Brain pericyte (primary cell): ENCODE data around the gene MROH8.
A peak's percentile ranks its signal among the peaks of the same experiment; 100 is the strongest.

ENCODE experiments used
- DNase-seq: peaks from one replicate; pipeline ENCODE4 v3.0.0-alpha.2; 2012; ENCODE audit warnings: low read depth, low spot score

The MROH8 gene

GRCh38 chr20:37200376-37200775, 21.0 kb upstream of the MROH8 start:
- DNase-seq: no peak

DNA sequence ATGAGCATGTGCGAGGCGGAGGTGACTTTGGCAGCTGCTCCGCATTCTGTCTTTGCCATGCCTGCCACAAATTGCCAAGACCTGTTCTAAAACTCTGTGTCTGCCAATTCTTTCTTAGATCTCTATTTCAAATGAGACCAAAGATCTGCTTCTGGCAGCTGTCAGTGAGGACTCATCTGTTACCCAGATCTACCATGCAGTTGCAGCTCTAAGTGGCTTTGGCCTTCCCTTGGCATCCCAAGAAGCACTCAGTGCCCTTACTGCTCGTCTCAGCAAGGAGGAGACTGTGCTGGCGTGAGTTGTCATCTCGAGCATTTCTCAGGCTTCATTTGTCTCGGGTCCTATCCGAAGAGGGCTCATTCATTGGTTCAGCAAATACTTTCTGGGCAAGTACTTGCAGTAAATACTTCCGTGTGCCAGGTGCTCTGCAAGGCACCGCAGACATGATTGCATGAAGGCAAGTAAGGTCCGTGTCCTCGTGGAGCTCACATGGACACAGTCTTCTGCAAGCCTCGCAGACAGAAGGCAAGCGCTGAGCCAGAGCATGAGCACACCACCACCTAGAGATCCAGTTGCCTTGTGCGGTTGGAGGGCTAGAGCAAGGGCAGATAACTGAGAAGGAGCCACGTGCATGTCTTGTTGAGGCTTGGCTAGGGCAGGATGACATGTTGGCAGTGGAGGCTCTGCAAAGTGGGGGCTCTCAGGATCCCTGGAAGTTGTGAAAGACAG, 19.7 kb upstream of the MROH8 start:
- DNase-seq: no peak

GRCh38 chr20:37194621-37195417, 15.5 kb upstream of the MROH8 start:
- DNase-seq: no peak

DNA sequence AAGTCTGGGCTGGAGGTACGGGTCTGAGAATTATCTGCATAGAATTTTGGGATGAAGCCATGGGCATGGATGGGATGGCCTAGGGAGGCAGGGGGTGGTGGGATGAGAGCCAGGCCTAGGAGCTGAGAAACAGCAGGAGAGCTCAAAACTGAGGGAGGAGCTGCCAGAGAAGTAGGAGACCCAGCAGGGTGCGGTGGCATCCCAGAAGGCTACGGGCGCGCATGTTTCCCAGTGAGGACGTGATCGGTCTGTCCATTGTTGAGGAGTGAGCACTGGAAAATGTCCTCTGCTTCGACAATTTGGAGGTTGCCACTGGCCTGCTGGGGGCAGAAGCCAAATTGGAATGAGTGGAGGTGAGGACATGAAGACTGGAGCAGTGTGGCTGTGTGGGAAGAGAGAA, 14.5 kb upstream of the MROH8 start:
- DNase-seq: no peak

GRCh38 chr20:37193226-37193625, 13.9 kb upstream of the MROH8 start:
- no peak for DNase-seq

- peak; percentile 52 for DNase-seq
These were observed 12.9 kb upstream of the MROH8 start for GRCh38 chr20:37192137-37192854.

DNA sequence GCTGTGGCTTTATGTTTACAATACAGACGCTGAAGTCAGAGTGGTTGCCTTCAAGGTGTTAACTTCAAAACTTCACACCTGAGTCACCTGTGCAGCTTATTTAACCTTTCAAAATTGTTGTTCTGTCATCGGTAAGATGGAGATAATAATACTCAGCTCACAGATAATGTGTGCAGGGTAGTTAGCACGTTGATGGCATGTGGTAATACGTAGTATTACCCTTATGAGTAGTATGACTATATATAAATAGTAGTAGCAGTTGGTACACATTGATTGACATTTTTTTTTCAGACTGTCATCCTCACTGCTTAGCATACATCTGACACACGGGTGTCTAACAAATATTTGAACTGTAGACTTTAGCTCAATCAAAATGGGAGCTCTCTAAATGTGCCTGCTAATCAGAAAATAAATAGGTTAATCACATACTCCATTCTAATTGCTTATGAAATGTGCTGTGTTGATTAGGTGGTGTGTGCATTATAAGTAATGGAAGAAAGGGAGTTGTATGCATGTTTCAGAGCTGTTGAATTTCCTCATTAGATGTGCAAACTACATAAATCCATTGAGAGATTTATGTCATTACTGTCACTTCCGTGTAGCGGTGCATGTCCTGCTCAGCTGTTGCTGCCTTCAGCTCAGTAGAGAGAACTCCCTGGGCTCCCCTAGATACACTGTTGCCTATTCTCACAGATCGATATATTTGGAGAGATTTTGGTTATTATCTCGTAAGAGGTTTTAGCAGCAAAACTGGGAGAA, 11.2 kb upstream of the MROH8 start:
- DNase-seq: no peak

- no peak for DNase-seq
These were observed 10.2 kb upstream of the MROH8 start for GRCh38 chr20:37189416-37190016.

DNA sequence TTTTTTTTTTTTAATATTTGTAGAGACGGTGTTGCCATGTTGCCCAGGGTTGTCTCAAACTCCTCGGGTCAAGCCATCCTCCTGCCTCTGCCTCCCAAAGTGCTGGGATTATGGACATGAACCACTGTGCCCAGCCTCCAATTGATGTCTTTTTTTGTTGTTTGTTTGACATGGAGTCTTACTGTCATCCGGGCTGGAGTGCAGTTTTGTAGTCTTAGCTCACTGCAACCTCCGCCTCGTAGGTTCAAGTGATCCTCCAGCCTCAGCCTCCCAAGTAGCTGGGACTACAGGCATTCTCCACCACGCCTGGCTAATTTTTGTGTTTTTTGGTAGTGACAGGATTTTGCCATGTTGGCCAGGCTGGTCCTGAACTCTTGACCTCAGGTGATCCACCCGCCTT, 9.4 kb upstream of the MROH8 start:
- DNase-seq: no peak

DNA sequence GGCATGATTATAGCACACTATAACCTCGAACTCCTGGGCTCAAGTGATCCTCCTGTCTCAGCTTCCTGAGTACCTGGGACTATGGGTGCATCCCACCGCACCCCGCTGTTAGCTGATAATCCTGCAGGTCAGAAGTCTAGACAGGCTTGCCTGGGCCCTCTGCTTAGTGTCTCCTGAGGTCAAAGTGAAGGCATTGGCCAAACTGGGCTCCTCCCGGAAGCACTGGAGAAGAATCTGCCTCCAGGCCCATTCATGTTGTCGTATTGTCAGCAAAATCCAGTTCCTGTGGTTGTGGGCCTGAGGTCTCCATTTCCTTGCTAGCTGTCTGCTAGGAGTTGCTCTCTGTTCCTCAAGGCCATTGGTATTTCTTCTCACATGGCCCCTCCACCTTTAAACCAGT, 6.3 kb upstream of the MROH8 start:
- no peak for DNase-seq

- no peak for DNase-seq
These were observed 556 bp upstream of the MROH8 start for GRCh38 chr20:37179683-37180524.

- DNase-seq: no peak
These were observed 6.5 kb downstream of the MROH8 start for GRCh38 chr20:37172836-37173235.

DNA sequence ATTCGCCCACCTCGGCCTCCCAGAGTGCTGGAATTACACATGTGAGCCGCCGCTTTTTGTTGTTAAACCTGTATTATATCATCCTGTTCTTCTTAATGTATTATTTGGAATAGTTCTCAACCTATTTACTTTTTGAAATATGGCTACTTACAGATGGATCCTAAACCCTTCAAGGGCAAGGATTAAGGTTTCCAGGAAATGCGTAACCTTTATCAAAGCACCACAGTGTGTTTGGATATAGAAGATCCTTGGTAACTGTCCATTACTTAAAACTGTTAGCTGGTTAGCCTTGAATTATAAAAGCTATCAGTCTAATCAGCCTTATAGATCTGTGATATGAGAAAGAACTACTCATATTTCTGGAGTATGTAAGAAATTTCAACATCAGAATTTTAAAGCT, 12.5 kb downstream of the MROH8 start:
- no peak for DNase-seq

DNA sequence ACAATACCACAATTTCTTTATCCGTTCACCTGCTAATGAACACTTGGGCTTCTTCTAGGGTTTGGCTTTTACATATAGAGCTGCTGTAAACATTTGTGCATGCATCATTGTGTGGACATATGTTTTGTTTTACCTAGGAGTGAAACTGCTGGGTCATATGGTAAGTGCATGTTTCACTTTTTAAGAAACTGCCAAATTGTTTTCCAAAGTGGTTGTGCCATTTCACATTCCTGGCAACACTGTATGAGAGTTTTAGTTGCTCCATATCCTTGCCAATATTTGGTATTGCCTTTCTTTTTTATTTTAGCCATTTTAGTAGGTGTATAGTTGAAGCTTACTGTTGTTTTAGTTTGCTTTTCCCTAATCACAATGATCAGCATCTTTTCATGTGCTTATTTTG, 14.3 kb downstream of the MROH8 start:
- no peak for DNase-seq

DNA sequence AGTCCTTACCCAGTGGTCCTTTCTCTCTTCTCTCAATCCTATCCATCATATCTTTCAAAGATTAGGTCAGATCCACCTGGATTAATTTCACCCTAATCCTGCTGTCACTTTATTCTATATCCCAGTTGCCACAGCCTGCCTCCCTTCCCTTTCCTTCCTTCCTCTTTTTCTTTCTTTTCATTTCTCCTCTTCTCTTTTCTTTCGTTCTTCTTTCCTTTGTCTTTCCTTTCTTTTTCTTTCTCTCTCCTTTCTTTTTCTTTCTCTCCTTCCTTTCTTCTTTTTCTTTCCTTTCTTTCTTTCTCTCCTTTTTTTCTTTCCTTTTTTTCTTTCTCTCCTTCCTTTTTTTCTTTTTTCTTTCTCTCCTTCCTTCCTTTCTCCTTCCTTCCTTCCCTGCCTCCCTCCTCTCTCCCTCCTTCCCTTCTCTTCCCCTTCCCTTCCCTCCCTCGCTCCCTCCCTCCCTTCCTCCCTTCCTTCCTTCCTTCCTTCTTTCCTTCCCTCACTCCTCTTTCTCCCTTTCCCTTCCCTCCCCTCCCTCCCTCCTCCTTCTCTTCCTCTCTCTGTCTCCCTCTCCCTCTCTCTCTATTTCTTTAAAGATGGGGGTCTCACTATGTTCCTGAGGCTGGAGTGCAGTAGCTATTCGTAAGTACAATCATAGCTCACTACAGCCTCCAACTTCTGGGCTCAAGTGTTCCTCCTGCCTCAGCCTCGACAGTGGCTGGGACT, 15.4 kb downstream of the MROH8 start:
- DNase-seq: no peak

DNA sequence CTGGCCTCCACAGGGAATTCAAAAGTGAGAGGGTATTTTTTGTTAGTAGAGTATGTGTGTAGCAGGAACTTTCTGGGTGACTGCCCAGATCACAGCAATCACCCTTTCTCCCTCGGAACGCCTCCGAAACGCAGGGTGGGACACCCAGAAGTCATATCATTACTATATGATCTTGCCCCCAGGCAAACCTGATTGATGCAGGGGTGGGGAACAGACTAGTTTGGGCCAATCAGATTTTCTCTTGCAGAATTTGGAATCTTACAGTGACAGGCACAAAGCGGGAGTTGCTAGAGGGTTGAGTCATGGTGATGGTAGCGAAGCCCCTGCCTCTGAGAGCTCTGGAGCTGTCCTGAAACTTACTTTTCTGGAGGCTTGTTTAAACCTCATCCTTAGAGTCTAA, 16.7 kb downstream of the MROH8 start:
- no peak for DNase-seq

DNA sequence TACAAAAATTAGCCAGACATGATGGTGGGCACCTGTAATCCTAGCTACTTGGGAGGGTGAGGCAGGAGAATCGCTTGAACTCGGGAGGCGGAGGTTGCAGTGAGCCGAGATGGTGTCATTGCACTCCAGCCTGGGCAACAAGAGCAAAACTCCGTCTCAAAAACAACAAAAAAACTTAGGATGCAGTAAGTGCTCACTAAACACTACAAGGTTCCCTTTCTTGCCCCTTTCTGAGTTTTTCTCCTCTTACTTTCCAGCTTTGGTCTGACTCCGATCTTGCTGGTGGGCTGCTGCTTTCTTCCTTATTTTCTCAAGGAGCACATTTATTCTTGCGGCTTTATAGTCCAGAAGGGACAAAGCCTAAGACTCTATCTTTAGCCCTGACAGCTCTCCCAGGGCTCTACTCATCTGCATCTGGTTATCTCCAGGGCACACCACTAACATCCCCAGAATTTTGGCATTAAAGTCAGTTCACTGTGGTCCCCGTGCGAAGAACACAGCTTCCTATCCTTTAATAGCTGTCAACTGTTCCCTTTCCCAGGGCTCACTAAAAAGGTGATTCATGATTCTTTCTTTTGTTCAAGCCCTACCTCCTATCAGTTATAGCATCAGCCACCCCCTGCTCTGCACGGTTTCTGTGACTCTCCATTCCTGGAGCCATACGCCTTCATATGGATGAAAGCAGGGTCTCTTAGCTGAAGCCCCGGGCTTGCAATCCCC, 17.4 kb downstream of the MROH8 start:
- no peak for DNase-seq

- no peak for DNase-seq
These were observed 18.7 kb downstream of the MROH8 start for GRCh38 chr20:37160683-37161082.

GRCh38 chr20:37158248-37158647, 21.1 kb downstream of the MROH8 start:
- no peak for DNase-seq
